ENCODE measurements around the gene GATA2. TPM values are rescaled to one million over a fixed set of nuclear protein-coding genes. Genes with fewer than 3 reads are reported as not detected.

The GATA2 gene
- polyA plus RNA-seq, 1 experiment = 4.8 TPM

DNA sequence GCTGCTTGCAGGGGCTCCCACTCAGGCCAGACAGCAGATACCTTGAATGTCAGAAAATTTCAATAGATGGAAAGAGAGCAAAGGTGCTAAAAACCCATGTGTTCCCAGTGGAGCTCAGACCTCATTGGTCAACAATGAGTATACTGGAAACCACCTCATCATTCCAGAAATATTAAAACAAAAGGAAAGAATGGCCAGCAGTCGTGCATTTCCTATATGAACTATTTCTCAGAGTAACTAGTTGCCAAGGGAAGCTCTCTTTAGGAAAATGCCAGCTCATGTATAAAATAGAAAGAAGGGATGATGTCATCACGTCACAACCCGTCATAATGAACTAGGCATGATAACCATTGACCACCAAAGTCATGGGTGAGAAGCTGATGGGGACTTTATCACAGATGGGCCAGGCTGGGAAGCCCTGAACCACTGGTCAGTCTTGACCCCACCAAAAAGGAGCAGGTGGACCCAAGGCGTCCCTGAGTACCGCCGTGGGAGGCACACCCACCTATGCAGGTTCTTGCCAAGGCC is 43.8 kb downstream of the GATA2 start:
- ChIA-PET POLR2A (no interaction called here), CTCF (no interaction called here)
- H3K27ac ChIP-seq (ENCODE audit: low read depth, low read length) = no peak overlapping the region
- TF ChIP-seq, protein P1, sequence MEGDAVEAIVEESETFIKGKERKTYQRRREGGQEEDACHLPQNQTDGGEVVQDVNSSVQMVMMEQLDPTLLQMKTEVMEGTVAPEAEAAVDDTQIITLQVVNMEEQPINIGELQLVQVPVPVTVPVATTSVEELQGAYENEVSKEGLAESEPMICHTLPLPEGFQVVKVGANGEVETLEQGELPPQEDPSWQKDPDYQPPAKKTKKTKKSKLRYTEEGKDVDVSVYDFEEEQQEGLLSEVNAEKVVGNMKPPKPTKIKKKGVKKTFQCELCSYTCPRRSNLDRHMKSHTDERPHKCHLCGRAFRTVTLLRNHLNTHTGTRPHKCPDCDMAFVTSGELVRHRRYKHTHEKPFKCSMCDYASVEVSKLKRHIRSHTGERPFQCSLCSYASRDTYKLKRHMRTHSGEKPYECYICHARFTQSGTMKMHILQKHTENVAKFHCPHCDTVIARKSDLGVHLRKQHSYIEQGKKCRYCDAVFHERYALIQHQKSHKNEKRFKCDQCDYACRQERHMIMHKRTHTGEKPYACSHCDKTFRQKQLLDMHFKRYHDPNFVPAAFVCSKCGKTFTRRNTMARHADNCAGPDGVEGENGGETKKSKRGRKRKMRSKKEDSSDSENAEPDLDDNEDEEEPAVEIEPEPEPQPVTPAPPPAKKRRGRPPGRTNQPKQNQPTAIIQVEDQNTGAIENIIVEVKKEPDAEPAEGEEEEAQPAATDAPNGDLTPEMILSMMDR (IDR thresholded peaks at IDR 0.05; ENCODE audit: low read depth, low read length) = no peak
- H3K4me3 ChIP-seq (ENCODE audit: low read depth, low read length) = no peak overlapping the region
- H3K27me3 ChIP-seq (ENCODE audit: control insufficient read depth, insufficient read depth, low read length) = peaks cover 25% of the 10 kb centered on the region
- no peaks in the 10 kb centered on the region; the same call in 1 of the 2 replicates for H3K9me3 ChIP-seq (ENCODE audit: control insufficient read depth, insufficient read depth, low read length)
- no peak for DNase-seq (ENCODE audit: low read depth, low spot score)

DNA sequence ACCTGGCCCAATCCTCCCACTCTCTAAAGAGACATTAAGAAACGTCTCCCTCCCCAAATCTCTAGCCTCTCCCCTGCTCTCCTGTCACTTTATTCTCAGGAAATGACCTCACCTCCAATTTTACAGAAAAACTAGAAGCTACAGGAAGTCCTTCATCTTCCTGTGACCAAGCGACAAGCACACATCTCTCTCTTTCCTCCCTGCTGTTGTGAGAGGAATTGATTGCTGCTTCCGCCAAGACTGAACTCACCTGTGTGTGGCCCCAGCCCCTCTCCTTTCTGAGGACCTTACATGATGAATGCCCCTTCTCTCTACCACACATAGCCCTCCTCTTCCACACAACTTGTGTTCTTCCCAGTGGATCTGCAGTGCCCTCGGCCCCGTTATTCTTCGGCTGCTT is 44.5 kb downstream of the GATA2 start:
- no peaks in the 10 kb centered on the region; the same call in 1 of the 2 replicates for H3K9me3 ChIP-seq (ENCODE audit: control insufficient read depth, insufficient read depth, low read length)
- H3K27ac ChIP-seq (ENCODE audit: low read depth, low read length) = no peak overlapping the region
- peaks cover 29% of the 10 kb centered on the region for H3K27me3 ChIP-seq (ENCODE audit: control insufficient read depth, insufficient read depth, low read length)
- no peak for DNase-seq (ENCODE audit: low read depth, low spot score)
- no peak overlapping the region for H3K4me3 ChIP-seq (ENCODE audit: low read depth, low read length)
- ChIA-PET POLR2A (no interaction called here), CTCF (no interaction called here)
- TF ChIP-seq, protein P1 (IDR thresholded peaks at IDR 0.05; ENCODE audit: low read depth, low read length) = no peak

GRCh38 chr3:128447561-128448013 is 45.4 kb downstream of the GATA2 start:
- H3K4me3 ChIP-seq (ENCODE audit: low read depth, low read length) = no peak overlapping the region
- no peak overlapping the region for H3K27ac ChIP-seq (ENCODE audit: low read depth, low read length)
- ChIA-PET POLR2A (interaction anchor here (0.7 kb wide), 1 partner anchor 41 kb away, joined by 3 read pairs; no protein-coding TSS in a partner anchor), CTCF (no interaction called here)
- H3K9me3 ChIP-seq (ENCODE audit: control insufficient read depth, insufficient read depth, low read length) = no peaks in the 10 kb centered on the region; the same call in 1 of the 2 replicates
- peaks cover 31% of the 10 kb centered on the region for H3K27me3 ChIP-seq (ENCODE audit: control insufficient read depth, insufficient read depth, low read length)
- no peak for DNase-seq (ENCODE audit: low read depth, low spot score)
- TF ChIP-seq, protein P1 (IDR thresholded peaks at IDR 0.05; ENCODE audit: low read depth, low read length) = no peak

GRCh38 chr3:128446821-128447220 is 46.2 kb downstream of the GATA2 start:
- CTCF ChIA-PET = no interaction called here
- TF ChIP-seq, protein P1 (IDR thresholded peaks at IDR 0.05; ENCODE audit: low read depth, low read length) = no peak
- H3K9me3 ChIP-seq (ENCODE audit: control insufficient read depth, insufficient read depth, low read length) = no peaks in the 10 kb centered on the region; the same call in 1 of the 2 replicates

GRCh38 chr3:128445357-128445756 is 47.6 kb downstream of the GATA2 start:
- Histone ChIP-seq H3K27me3 (ENCODE audit: control insufficient read depth, insufficient read depth, low read length) (peaks cover 34% of the 10 kb centered on the region), H3K4me3 (ENCODE audit: low read depth, low read length) (no peak overlapping the region), H3K27ac (ENCODE audit: low read depth, low read length) (no peak overlapping the region), H3K9me3 (ENCODE audit: control insufficient read depth, insufficient read depth, low read length) (no peaks in the 10 kb centered on the region; the same call in 1 of the 2 replicates)
- POLR2A ChIA-PET = no interaction called here
- CTCF ChIA-PET = no interaction called here
- TF ChIP-seq, protein P1 (IDR thresholded peaks at IDR 0.05; ENCODE audit: low read depth, low read length) = no peak
- no peak for DNase-seq (ENCODE audit: low read depth, low spot score)

More at GRCh38 chr3:128446821-128447220, 46.2 kb downstream of the GATA2 start:
- Histone ChIP-seq H3K27me3 (ENCODE audit: control insufficient read depth, insufficient read depth, low read length) (peaks cover 32% of the 10 kb centered on the region), H3K4me3 (ENCODE audit: low read depth, low read length) (no peak overlapping the region), H3K27ac (ENCODE audit: low read depth, low read length) (no peak overlapping the region)
- POLR2A ChIA-PET = no interaction called here
- no peak for DNase-seq (ENCODE audit: low read depth, low spot score)
